ENCODE measurements around the gene RNASE2. TPM values are rescaled to one million over a fixed set of nuclear protein-coding genes. Genes with fewer than 3 reads are reported as not detected.

The RNASE2 gene
- total and polyA plus RNA-seq, 4 donors: 0.59 to 27.0 (median 4.3) TPM

DNA sequence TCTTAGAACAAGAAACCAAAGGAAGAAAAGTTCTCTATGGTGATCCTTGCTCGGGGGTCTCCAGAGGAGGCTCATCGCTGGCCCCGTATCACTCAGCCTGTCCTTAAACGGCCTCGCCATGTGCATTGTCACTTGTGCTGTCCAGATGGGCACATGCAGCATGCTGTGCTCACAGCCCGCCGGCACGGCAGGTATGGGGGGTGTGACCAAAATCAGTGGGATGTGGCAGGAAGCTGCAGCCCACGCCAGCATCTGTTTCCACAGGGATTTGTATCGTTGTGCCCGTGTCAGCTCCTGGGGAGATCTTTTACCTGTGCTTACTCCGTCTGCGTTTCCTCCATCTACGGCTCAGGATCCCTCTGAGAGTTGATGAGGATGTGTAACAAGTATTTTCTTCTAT is 41.2 kb downstream of the RNASE2 start:
- Histone ChIP-seq H3K4me3 (ENCODE audit: low read depth in 1 of 3, low read length in 3 of 3) (no peak overlapping the region), H3K27me3 (ENCODE audit: control insufficient read depth in 4 of 4, insufficient read depth in 4 of 4, low read length in 3 of 4) (no peaks in the 10 kb centered on the region), H3K36me3 (ENCODE audit: control insufficient read depth in 4 of 4, insufficient read depth in 3 of 4, low read depth in 1 of 4, low read length in 3 of 4) (peaks cover 14 to 54% (median 48%) of the 10 kb centered on the region in 4 donors), H3K4me1 (ENCODE audit: control insufficient read depth in 4 of 4, insufficient read depth in 4 of 4, low read length in 3 of 4) (no peaks in the 10 kb centered on the region), H3K9me3 (ENCODE audit: control insufficient read depth in 4 of 4, low read length in 3 of 4) (no peaks in the 10 kb centered on the region), H3K27ac (ENCODE audit: low read depth in 1 of 2, low read length in 2 of 2) (no peak overlapping the region), H3K9ac (ENCODE audit: low read depth in 1 of 2, low read length in 2 of 2) (no peak overlapping the region)
- TF ChIP-seq ZBTB33 (IDR thresholded peaks at IDR 0.05) (no peak), FOXA2 (IDR thresholded peaks at IDR 0.05) (no peak), RAD21 (IDR thresholded peaks at IDR 0.05) (no peak), FOXA1 (IDR thresholded peaks at IDR 0.05) (no peak), ATF3 (IDR thresholded peaks at IDR 0.05) (no peak), GABPA (IDR thresholded peaks at IDR 0.05 in 1 of 2, conservative IDR thresholded peaks at IDR 0.05 in 1 of 2) (no peak), TAF1 (conservative IDR thresholded peaks at IDR 0.05) (no peak), HNF4G (IDR thresholded peaks at IDR 0.05) (no peak), REST (IDR thresholded peaks at IDR 0.05) (no peak), SP1 (IDR thresholded peaks at IDR 0.05) (no peak), CTCF (IDR thresholded peaks at IDR 0.05; ENCODE audit: low read depth, low read length, missing input control) (no peak), JUND (IDR thresholded peaks at IDR 0.05) (no peak), HNF4A (conservative IDR thresholded peaks at IDR 0.05) (no peak), MAX (IDR thresholded peaks at IDR 0.05) (no peak), YY1 (IDR thresholded peaks at IDR 0.05) (no peak), NR2F2 (IDR thresholded peaks at IDR 0.05) (no peak), RXRA (IDR thresholded peaks at IDR 0.05) (no peak), EGR1 (IDR thresholded peaks at IDR 0.05; ENCODE audit: low read depth in 2 of 2) (no peak)
- no peak for DNase-seq (ENCODE audit: low spot score)
- WGBS: 89% methylated on average over 14 of the region's 14 CpGs

All from liver (tissue), 9 donors.